ENCODE results near the gene CARS2.

Gene CARS2

DNA sequence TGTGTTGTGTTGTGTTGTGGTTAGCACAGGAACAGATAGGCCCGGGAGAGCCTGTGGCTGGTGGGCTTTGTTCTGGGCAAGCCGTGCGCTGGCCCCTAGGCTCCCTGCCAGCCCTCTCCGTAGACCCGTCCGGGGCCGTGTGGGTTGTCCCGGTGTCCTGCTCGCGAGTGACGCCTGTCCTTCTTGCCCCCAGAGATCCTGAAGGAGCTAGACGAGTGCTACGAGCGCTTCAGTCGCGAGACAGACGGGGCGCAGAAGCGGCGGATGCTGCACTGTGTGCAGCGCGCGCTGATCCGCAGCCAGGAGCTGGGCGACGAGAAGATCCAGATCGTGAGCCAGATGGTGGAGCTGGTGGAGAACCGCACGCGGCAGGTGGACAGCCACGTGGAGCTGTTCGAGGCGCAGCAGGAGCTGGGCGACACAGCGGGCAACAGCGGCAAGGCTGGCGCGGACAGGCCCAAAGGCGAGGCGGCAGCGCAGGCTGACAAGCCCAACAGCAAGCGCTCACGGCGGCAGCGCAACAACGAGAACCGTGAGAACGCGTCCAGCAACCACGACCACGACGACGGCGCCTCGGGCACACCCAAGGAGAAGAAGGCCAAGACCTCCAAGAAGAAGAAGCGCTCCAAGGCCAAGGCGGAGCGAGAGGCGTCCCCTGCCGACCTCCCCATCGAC lies 13.3 kb upstream of the CARS2 start:
- Histone ChIP-seq H2AFZ (ENCODE audit: low read depth, low read length) (no peak overlapping the region), H3K4me3 (ENCODE audit: low read depth in 1 of 2, low read length in 2 of 2) (no peak overlapping the region), H4K20me1 (ENCODE audit: insufficient read depth, low read length) (peaks cover 65% of the 10 kb centered on the region), H3K9me3 (ENCODE audit: insufficient read depth, low read length, severe bottlenecking) (no peaks in the 10 kb centered on the region), H3K4me2 (ENCODE audit: insufficient read depth, low read length) (no peak overlapping the region), H3K4me1 (ENCODE audit: insufficient read depth, low read length) (peaks cover 23% of the 10 kb centered on the region), H3K36me3 (ENCODE audit: insufficient read depth, low read length) (peaks cover 39% of the 10 kb centered on the region), H3K79me2 (ENCODE audit: insufficient read depth, low read length) (peaks cover 77% of the 10 kb centered on the region), H3K9ac (ENCODE audit: low read depth, low read length) (no peak overlapping the region), H3K27ac (ENCODE audit: low read length) (no peak overlapping the region), H3K27me3 (ENCODE audit: insufficient read depth, low read length, poor library complexity) (no peaks in the 10 kb centered on the region)
- TF ChIP-seq, protein P1, sequence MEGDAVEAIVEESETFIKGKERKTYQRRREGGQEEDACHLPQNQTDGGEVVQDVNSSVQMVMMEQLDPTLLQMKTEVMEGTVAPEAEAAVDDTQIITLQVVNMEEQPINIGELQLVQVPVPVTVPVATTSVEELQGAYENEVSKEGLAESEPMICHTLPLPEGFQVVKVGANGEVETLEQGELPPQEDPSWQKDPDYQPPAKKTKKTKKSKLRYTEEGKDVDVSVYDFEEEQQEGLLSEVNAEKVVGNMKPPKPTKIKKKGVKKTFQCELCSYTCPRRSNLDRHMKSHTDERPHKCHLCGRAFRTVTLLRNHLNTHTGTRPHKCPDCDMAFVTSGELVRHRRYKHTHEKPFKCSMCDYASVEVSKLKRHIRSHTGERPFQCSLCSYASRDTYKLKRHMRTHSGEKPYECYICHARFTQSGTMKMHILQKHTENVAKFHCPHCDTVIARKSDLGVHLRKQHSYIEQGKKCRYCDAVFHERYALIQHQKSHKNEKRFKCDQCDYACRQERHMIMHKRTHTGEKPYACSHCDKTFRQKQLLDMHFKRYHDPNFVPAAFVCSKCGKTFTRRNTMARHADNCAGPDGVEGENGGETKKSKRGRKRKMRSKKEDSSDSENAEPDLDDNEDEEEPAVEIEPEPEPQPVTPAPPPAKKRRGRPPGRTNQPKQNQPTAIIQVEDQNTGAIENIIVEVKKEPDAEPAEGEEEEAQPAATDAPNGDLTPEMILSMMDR (IDR thresholded peaks at IDR 0.05; ENCODE audit: borderline replicate concordance, extremely low read depth, low read length, poor library complexity, severe bottlenecking) = no peak
- TF ChIP-seq EZH2 (IDR thresholded peaks at IDR 0.05; ENCODE audit: borderline replicate concordance, low read depth, low read length, severe bottlenecking) = no peak
- ATAC-seq (ENCODE audit: insufficient read depth, low read depth) = no peak
- no peak for DNase-seq

DNA sequence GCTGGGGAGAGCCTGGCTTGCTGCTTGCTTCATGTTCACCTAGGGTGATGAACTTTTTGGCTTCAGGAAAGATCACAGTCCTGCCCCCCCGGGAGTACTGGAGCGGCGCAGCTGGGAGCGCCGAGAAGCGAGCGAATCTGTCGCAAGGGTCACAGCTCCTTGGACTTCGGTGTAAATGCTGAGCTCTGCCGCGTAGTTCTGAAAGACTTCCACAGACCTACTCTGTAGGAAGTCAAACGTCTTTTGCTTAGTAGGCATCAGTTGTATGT lies 10.3 kb upstream of the CARS2 start:
- Histone ChIP-seq H3K9me3 (ENCODE audit: insufficient read depth, low read length, severe bottlenecking) (no peaks in the 10 kb centered on the region), H3K9ac (ENCODE audit: low read depth, low read length) (peak overlapping the region; percentile 76), H3K36me3 (ENCODE audit: insufficient read depth, low read length) (peaks cover 28% of the 10 kb centered on the region), H3K79me2 (ENCODE audit: insufficient read depth, low read length) (peaks cover 81% of the 10 kb centered on the region), H4K20me1 (ENCODE audit: insufficient read depth, low read length) (peaks cover 53% of the 10 kb centered on the region), H2AFZ (ENCODE audit: low read depth, low read length) (peak overlapping the region; percentile 58), H3K27ac (ENCODE audit: low read length) (peak overlapping the region; percentile 60), H3K4me1 (ENCODE audit: insufficient read depth, low read length) (peaks cover 30% of the 10 kb centered on the region), H3K4me3 (ENCODE audit: low read depth in 1 of 2, low read length in 2 of 2) (peak overlapping the region; percentile 58 to 69; a peak in 3 of 4 replicates), H3K27me3 (ENCODE audit: insufficient read depth, low read length, poor library complexity) (no peaks in the 10 kb centered on the region), H3K4me2 (ENCODE audit: insufficient read depth, low read length) (peak overlapping the region; percentile 93)
- TF ChIP-seq, protein P1 (IDR thresholded peaks at IDR 0.05; ENCODE audit: borderline replicate concordance, extremely low read depth, low read length, poor library complexity, severe bottlenecking) = no peak
- TF ChIP-seq EZH2 (IDR thresholded peaks at IDR 0.05; ENCODE audit: borderline replicate concordance, low read depth, low read length, severe bottlenecking) = no peak
- ATAC-seq (ENCODE audit: insufficient read depth, low read depth) (no peak), DNase-seq (peak; percentile 37)

DNA sequence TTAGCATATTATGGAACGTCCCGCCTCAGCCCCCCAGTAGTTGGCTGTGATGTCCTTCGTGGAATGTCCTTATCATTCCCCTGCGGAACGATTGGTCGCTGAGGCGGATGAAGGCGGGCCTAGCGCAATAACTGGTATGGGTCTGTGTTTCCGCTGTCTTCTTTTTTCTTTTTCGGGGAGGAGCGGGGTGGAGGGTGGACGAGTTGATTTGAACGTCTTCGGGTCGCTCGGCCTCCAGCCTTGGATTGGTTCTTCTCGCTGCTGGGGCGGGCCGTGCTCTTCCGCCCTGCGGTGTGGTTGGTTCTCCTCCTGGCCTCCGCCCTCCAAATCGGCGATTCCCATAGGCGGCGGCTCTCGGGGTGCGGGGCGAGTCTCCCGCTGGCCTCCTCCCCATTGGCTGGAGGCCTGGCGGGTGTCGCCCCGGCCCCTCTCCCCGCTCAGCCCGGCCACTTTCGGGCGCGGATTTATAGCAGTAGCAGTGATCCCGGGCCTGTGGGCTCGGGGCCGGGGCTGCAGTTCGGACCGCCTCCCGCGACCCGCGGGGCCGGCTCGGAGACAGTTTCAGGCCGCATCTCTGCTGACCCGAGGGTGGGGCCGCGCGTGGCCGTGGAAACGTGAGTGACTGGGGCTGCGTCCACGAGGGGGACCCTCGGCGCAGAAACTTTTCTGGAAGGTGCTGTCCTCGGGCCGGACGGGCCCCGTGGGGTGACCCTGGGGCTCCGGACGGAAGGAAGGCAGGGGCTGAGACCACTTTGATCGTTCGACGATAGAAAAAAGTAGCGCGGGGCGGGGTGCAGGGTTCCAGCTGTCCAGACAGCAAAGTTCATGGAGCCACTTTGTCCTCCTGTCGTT lies 9.7 kb upstream of the CARS2 start:
- H4K20me1 ChIP-seq (ENCODE audit: insufficient read depth, low read length) = peaks cover 50% of the 10 kb centered on the region
- no peaks in the 10 kb centered on the region for H3K9me3 ChIP-seq (ENCODE audit: insufficient read depth, low read length, severe bottlenecking)
- no peaks in the 10 kb centered on the region for H3K27me3 ChIP-seq (ENCODE audit: insufficient read depth, low read length, poor library complexity)
- H3K36me3 ChIP-seq (ENCODE audit: insufficient read depth, low read length) = peaks cover 23% of the 10 kb centered on the region
- peak overlapping the region; percentile 58 for H2AFZ ChIP-seq (ENCODE audit: low read depth, low read length)
- peak overlapping the region; percentile 93 for H3K4me2 ChIP-seq (ENCODE audit: insufficient read depth, low read length)
- H3K79me2 ChIP-seq (ENCODE audit: insufficient read depth, low read length) = peaks cover 78% of the 10 kb centered on the region
- H3K27ac ChIP-seq (ENCODE audit: low read length) = peak overlapping the region; percentile 60
- TF ChIP-seq, protein P1 (IDR thresholded peaks at IDR 0.05; ENCODE audit: borderline replicate concordance, extremely low read depth, low read length, poor library complexity, severe bottlenecking) = peak; percentile 17
- no peak for TF ChIP-seq EZH2 (IDR thresholded peaks at IDR 0.05; ENCODE audit: borderline replicate concordance, low read depth, low read length, severe bottlenecking)
- peak overlapping the region; percentile 97 for H3K9ac ChIP-seq (ENCODE audit: low read depth, low read length)
- DNase-seq = peak; percentile 98
- peak; percentile 75 for ATAC-seq (ENCODE audit: insufficient read depth, low read depth)
- peak overlapping the region; percentile 58 to 98; a peak in 3 of 4 replicates for H3K4me3 ChIP-seq (ENCODE audit: low read depth in 1 of 2, low read length in 2 of 2)
- peaks cover 35% of the 10 kb centered on the region for H3K4me1 ChIP-seq (ENCODE audit: insufficient read depth, low read length)

Measured in DND-41 (cell line).